Natural killer cell (primary cell): ENCODE data around the gene CALCB. TPM values are rescaled to one million over a fixed set of nuclear protein-coding genes. Genes with fewer than 3 reads are reported as not detected.
A peak's percentile ranks its signal among the peaks of the same experiment; 100 is the strongest.

Experiments
- ATAC-seq, 3 donors: fragments of 150-1000 bp in 2 of 3; fragments of 200-7000 bp in 1 of 3; cut with Tn5 transposase; 1 replicate in 1 of 3; 2 replicates in 2 of 3; pipeline ENCODE4 v1.10.0; 2021; ENCODE audit warnings: mild to moderate bottlenecking in 2 of 3, moderate library complexity in 2 of 3
- DNase-seq, 2 donors: peaks; one replicate each; pipeline versions ENCODE4 v3.0.0 to v3.0.0-alpha.2; 2013 to 2021; ENCODE audit warnings: mixed read lengths in 1 of 2
- H3K27ac ChIP-seq: one replicate; pipeline ENCODE4 v1.5.1; 2013; ENCODE audit warnings: mild to moderate bottlenecking, low read length
- H3K27me3 ChIP-seq: one replicate; pipeline ENCODE4 v1.6.1; 2013; ENCODE audit warnings: low read length; ENCODE audit not compliant: control insufficient read depth, insufficient read depth
- H3K36me3 ChIP-seq: one replicate; pipeline ENCODE4 v1.6.1; 2013; ENCODE audit warnings: low read length; ENCODE audit not compliant: control insufficient read depth, insufficient read depth
- H3K4me1 ChIP-seq: one replicate; pipeline ENCODE4 v1.6.1; 2013; ENCODE audit warnings: low read length; ENCODE audit not compliant: control insufficient read depth, insufficient read depth
- H3K4me3 ChIP-seq: one replicate; pipeline ENCODE4 v1.5.1; 2013; ENCODE audit warnings: low read length
- H3K9me3 ChIP-seq: one replicate; pipeline ENCODE4 v1.6.1; 2013; ENCODE audit warnings: low read length; ENCODE audit not compliant: control insufficient read depth, insufficient read depth
- H3K27ac Mint-ChIP-seq, 2 donors: one replicate each; pipeline ENCODE4 v1.8.0; 2022; ENCODE audit warnings: mild to moderate bottlenecking in 2 of 2, mixed read lengths in 2 of 2, moderate library complexity in 1 of 2
- H3K27me3 Mint-ChIP-seq, 2 donors: one replicate each; pipeline ENCODE4 v1.8.0; 2022; ENCODE audit warnings: low read depth in 2 of 2, mixed read lengths in 2 of 2
- H3K36me3 Mint-ChIP-seq: one replicate; pipeline ENCODE4 v1.8.0; 2022; ENCODE audit warnings: mixed read lengths
- H3K4me1 Mint-ChIP-seq, 2 donors: one replicate each; pipeline ENCODE4 v1.8.0; 2022; ENCODE audit warnings: mixed read lengths in 2 of 2
- H3K4me3 Mint-ChIP-seq: one replicate; pipeline ENCODE4 v1.8.0; 2022; ENCODE audit warnings: mild to moderate bottlenecking, moderate library complexity, mixed read lengths
- H3K9me3 Mint-ChIP-seq, 2 donors: one replicate each; pipeline ENCODE4 v1.8.0; 2022; ENCODE audit warnings: mixed read lengths in 2 of 2
- WGBS: methylation state at CpG from one replicate; pipeline ENCODE4 v1.1.7; 2013; ENCODE audit warnings: missing lambda C conversion rate; ENCODE audit not compliant: insufficient coverage; 5-methylcytosine and 5-hydroxymethylcytosine counted together
- intact Hi-C: fragments of 100-400 bp; cut with micrococcal nuclease; formaldehyde crosslinking; loops from one replicate; pipeline ENCODE4 v1.14.2; 2022
- total RNA-seq, 4 donors: library from RNA; stranded (reverse); fragments of 120-200 nt in 1 of 4; gene quantifications; one replicate each; pipeline versions ENCODE4 v1.2.3 to v1.2.4, GENCODE V29; 2013 to 2022
- TF ChIP-seq, protein P1 (sequence below): fragments of 200-600 bp; IDR thresholded peaks from one replicate; pipeline ENCODE4 v1.8.0; 2022; ENCODE audit warnings: antibody characterized with exemption

Gene CALCB
- total RNA-seq, 3 donors from 2014 or later (not counting 1 experiment from before 2014, with no cell fraction given) = 0.19 to 1.3 (median 0.27) TPM

DNA sequence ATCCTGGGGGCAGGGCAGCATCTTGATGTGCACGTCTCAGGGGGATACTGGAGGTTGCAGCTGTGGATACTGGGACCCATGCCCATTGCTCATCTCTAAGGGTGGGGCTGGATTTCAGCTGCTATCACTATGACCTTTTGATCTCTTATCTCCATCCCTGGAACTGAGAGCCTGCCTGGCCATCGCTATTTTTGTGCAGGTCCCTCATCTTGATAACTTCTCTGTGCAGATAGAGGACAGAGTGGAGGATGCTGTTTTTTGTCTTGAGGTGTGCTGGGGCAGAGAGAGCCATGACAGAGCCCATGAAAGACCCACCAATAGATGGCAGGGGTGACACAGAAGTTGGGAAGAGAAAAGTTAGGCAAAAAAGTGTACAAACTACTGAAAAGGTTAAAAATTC lies 36.2 kb downstream of the CALCB start:
- Mint-ChIP-seq H3K27me3 (peaks cover 5 to 8% of the 10 kb centered on the region in 2 donors), H3K36me3 (no peaks in the 10 kb centered on the region), H3K9me3 (no peaks in the 10 kb centered on the region), H3K4me1 (peaks cover 14 to 17% of the 10 kb centered on the region in 2 donors), H3K4me3 (no peak overlapping the region), H3K27ac (no peak overlapping the region)
- H3K9me3 ChIP-seq = no peaks in the 10 kb centered on the region
- H3K27me3 ChIP-seq = no peaks in the 10 kb centered on the region
- H3K4me3 ChIP-seq = no peak overlapping the region
- no peaks in the 10 kb centered on the region for H3K36me3 ChIP-seq
- DNase-seq (no peak), ATAC-seq (no peak)
- H3K4me1 ChIP-seq = peaks cover 17% of the 10 kb centered on the region
- intact Hi-C loops = no loop called here
- TF ChIP-seq, protein P1, sequence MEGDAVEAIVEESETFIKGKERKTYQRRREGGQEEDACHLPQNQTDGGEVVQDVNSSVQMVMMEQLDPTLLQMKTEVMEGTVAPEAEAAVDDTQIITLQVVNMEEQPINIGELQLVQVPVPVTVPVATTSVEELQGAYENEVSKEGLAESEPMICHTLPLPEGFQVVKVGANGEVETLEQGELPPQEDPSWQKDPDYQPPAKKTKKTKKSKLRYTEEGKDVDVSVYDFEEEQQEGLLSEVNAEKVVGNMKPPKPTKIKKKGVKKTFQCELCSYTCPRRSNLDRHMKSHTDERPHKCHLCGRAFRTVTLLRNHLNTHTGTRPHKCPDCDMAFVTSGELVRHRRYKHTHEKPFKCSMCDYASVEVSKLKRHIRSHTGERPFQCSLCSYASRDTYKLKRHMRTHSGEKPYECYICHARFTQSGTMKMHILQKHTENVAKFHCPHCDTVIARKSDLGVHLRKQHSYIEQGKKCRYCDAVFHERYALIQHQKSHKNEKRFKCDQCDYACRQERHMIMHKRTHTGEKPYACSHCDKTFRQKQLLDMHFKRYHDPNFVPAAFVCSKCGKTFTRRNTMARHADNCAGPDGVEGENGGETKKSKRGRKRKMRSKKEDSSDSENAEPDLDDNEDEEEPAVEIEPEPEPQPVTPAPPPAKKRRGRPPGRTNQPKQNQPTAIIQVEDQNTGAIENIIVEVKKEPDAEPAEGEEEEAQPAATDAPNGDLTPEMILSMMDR = no peak
- 79% methylated on average over 2 of the region's 2 CpGs for WGBS
- no peak overlapping the region for H3K27ac ChIP-seq

DNA sequence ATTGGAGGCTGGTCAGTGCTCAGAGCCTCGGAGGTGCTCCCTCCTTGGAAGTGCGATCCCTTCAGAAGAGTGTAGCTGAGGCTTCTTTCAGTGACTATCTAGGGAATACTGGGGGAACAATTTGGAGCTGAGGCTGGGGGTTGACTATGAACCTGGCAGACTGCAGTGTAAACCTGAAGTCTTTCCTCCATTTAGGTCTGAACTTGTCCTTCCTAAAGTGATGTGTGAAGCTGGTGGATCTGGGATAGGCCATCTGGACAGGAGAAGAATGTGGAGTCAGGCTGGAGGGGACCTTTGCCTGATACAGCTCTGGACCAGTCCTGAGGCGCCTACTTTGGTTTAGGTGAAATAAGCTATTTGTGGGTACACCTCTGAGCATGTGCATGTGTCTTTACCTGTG lies 37.8 kb downstream of the CALCB start:
- peaks cover 27% of the 10 kb centered on the region for H3K4me1 ChIP-seq
- 89% methylated on average over 3 of the region's 3 CpGs for WGBS
- H3K36me3 ChIP-seq = no peaks in the 10 kb centered on the region
- DNase-seq (no peak), ATAC-seq (no peak)
- no peaks in the 10 kb centered on the region for H3K9me3 ChIP-seq
- TF ChIP-seq, protein P1 = no peak
- Mint-ChIP-seq H3K4me1 (peaks cover 21 to 23% of the 10 kb centered on the region in 2 donors), H3K36me3 (no peaks in the 10 kb centered on the region), H3K27ac (no peak overlapping the region), H3K9me3 (no peaks in the 10 kb centered on the region), H3K27me3 (peaks cover 10 to 20% of the 10 kb centered on the region in 2 donors), H3K4me3 (no peak overlapping the region)
- intact Hi-C loops = no loop called here
- H3K4me3 ChIP-seq = no peak overlapping the region
- H3K27ac ChIP-seq = no peak overlapping the region
- H3K27me3 ChIP-seq = peaks cover 8% of the 10 kb centered on the region

DNA sequence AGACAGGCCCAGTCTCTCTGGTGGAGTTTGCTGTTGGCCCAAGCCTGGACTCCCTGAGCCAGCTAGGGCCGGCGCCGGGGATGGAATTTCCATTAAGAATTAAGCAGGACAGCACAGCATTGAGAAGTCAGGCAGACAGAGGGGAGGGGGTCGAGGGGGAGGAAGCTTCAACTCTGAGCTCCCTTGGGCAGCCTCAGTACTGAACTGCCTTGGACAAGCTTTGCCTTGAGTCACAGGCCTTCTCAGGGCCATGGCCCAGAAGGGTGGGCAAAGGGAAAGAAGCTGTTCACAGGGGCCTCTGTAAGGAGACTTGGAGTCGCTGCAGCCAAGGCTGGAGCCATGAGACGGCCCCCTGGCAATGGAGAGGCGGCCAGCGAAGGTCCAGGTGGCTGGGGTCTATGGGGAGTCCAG lies 38.7 kb downstream of the CALCB start:
- WGBS = 92% methylated on average over 8 of the region's 8 CpGs
- Mint-ChIP-seq H3K36me3 (no peaks in the 10 kb centered on the region), H3K9me3 (no peaks in the 10 kb centered on the region), H3K27ac (no peak overlapping the region), H3K4me1 (peaks cover 21 to 23% of the 10 kb centered on the region in 2 donors), H3K27me3 (peaks cover 20 to 25% of the 10 kb centered on the region in 2 donors), H3K4me3 (no peak overlapping the region)
- H3K4me3 ChIP-seq = no peak overlapping the region
- no peaks in the 10 kb centered on the region for H3K9me3 ChIP-seq
- H3K27me3 ChIP-seq = peaks cover 8% of the 10 kb centered on the region
- H3K27ac ChIP-seq = no peak overlapping the region
- ATAC-seq (no peak), DNase-seq (no peak)
- peaks cover 27% of the 10 kb centered on the region for H3K4me1 ChIP-seq
- intact Hi-C loops = no loop called here
- TF ChIP-seq, protein P1 = no peak
- no peaks in the 10 kb centered on the region for H3K36me3 ChIP-seq

DNA sequence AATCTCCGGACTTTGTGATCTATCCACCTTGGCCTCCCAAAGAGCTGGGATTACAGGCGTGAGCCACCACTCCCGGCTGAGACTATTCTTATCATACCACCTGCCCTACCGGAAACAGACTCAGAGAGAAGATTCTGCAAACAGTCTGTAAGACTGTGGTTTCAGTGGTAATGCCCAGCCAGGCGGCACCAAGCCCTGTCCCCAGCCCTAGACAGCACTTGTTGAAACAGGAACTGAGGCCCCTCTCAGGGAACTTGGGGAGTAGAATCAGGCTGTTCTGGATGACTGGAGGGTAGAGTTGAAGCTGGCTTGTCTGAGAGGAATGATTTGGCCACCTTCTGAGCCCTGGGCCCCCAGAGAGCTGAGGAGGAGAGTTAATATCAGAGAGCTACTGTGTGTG lies 40.0 kb downstream of the CALCB start:
- H3K9me3 ChIP-seq = no peaks in the 10 kb centered on the region
- TF ChIP-seq, protein P1 = no peak
- DNase-seq (peak in 1 of 2 donors; percentile 7), ATAC-seq (peak; percentile 49 to 79 (median 73))
- peaks cover 33% of the 10 kb centered on the region for H3K4me1 ChIP-seq
- Mint-ChIP-seq H3K27ac (peak overlapping the region in 1 of 2 donors; percentile 11), H3K4me3 (peak overlapping the region; percentile 70), H3K36me3 (no peaks in the 10 kb centered on the region), H3K4me1 (peaks cover 21 to 23% of the 10 kb centered on the region in 2 donors), H3K9me3 (no peaks in the 10 kb centered on the region), H3K27me3 (peaks cover 21 to 25% of the 10 kb centered on the region in 2 donors)
- H3K36me3 ChIP-seq = no peaks in the 10 kb centered on the region
- no peak overlapping the region for H3K27ac ChIP-seq
- intact Hi-C loops = no loop called here
- WGBS = 6% methylated on average over 5 of the region's 5 CpGs
- peaks cover 8% of the 10 kb centered on the region for H3K27me3 ChIP-seq
- H3K4me3 ChIP-seq = no peak overlapping the region
